ELF-1 (cell line): ENCODE data around the gene PRKCA.
"Not testable (repeated sequence)": the region's sequence is repeated elsewhere in the genome, so short reads cannot be mapped to it uniquely, and the experiment has no call there.

ENCODE experiments used
- DNase-seq: peaks from one replicate; pipeline ENCODE4 v3.0.0-alpha.2; 2016; ENCODE audit warnings: low read depth, low spot score

Gene PRKCA

GRCh38 chr17:66301864-66302741 lies at the start of gene PRKCA:
TSS of gene PRKCA (plus strand) at chr17:66302613.
- DNase-seq, result peak; percentile 32

GRCh38 chr17:66253458-66253857 lies 49.0 kb upstream of the PRKCA start:
- DNase-seq, result not testable (repeated sequence)

GRCh38 chr17:66255112-66255511 lies 47.3 kb upstream of the PRKCA start:
- DNase-seq, result peak; percentile 26

- no peak for DNase-seq
Measured at GRCh38 chr17:66255527-66255971, 46.9 kb upstream of the PRKCA start.

- no peak for DNase-seq
Measured at GRCh38 chr17:66260275-66260674, 42.1 kb upstream of the PRKCA start.

- no peak for DNase-seq
Measured at GRCh38 chr17:66260688-66261087, 41.7 kb upstream of the PRKCA start.

GRCh38 chr17:66262767-66263166 lies 39.6 kb upstream of the PRKCA start:
- no peak for DNase-seq

- DNase-seq, result no peak
Measured at GRCh38 chr17:66264696-66265095, 37.7 kb upstream of the PRKCA start.

- DNase-seq, result no peak
Measured at GRCh38 chr17:66268247-66268927, 34.0 kb upstream of the PRKCA start.

GRCh38 chr17:66270106-66270505 lies 32.3 kb upstream of the PRKCA start:
- no peak for DNase-seq

- no peak for DNase-seq
Measured at GRCh38 chr17:66271512-66271911, 30.9 kb upstream of the PRKCA start.

GRCh38 chr17:66272811-66273585 lies 29.4 kb upstream of the PRKCA start:
- DNase-seq, result no peak

GRCh38 chr17:66273586-66273848 lies 28.9 kb upstream of the PRKCA start:
- no peak for DNase-seq

GRCh38 chr17:66275651-66276050 lies 26.8 kb upstream of the PRKCA start:
- peak; percentile 8 for DNase-seq

GRCh38 chr17:66276328-66276937 lies 26.0 kb upstream of the PRKCA start:
- DNase-seq, result no peak

- DNase-seq, result peak; percentile 12
Measured at GRCh38 chr17:66277191-66277590, 25.2 kb upstream of the PRKCA start.

- DNase-seq, result no peak
Measured at GRCh38 chr17:66281661-66282369, 20.6 kb upstream of the PRKCA start.

- DNase-seq, result no peak
Measured at GRCh38 chr17:66283296-66283934, 19.0 kb upstream of the PRKCA start.

GRCh38 chr17:66283971-66284370 lies 18.4 kb upstream of the PRKCA start:
- DNase-seq, result no peak

- DNase-seq, result no peak
Measured at GRCh38 chr17:66285149-66285548, 17.3 kb upstream of the PRKCA start.

- no peak for DNase-seq
Measured at GRCh38 chr17:66287911-66288310, 14.5 kb upstream of the PRKCA start.
